HG03280 (cell line): ENCODE measurements around the gene TRPV6.

ENCODE experiments used
- ATAC-seq: cut with Tn5 transposase; IDR thresholded peaks from one replicate; pipeline ENCODE4 v1.9.1; 2021; ENCODE audit warnings: mild to moderate bottlenecking, moderate library complexity; ENCODE audit not compliant: unreplicated experiment

The TRPV6 gene

GRCh38 chr7:142855114-142855743, 30.3 kb downstream of the TRPV6 start:
- no peak for ATAC-seq

- peak; percentile 50 for ATAC-seq
These were observed 31.0 kb downstream of the TRPV6 start, which contains the start of gene EPHB6 for GRCh38 chr7:142854372-142855113. TSS of gene EPHB6 (plus strand) at chr7:142855076. CDS start at chr7:142863228, 8,152 bp downstream.

DNA sequence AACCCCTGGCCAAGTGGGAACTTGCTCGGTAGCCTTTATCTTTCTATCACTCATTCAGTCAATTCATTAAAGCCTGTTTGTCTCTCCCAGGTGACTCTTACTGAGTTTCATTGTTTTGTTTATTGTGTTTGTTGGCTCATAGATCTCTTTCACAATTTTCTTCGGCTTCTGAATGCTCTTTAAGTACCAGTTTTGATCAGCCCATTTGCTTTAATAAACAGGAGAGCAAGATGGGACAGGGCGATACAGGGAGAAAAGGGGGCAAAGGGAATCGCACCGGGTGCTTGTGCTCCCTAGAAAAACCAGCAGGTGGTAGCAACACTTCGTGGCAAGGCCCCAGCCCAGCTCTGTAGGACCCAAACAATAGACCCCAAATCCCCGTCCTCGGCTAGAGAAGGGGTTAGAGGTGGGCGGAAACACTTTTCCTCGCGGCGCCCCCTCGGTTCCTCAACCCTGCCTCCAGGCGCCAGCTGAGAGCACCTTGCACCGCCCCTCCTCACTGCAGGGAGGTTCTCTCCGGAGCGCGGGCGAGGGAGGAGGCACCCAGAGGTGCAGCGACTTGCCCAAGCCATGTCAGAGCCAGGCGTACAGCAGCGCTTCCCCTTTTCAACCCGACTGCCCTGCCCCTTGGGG, 31.7 kb downstream of the TRPV6 start:
- peak; percentile 88 for ATAC-seq

- no peak for ATAC-seq
These were observed 33.6 kb downstream of the TRPV6 start for GRCh38 chr7:142851919-142852318.

- no peak for ATAC-seq
These were observed 34.3 kb downstream of the TRPV6 start for GRCh38 chr7:142851269-142851668.

DNA sequence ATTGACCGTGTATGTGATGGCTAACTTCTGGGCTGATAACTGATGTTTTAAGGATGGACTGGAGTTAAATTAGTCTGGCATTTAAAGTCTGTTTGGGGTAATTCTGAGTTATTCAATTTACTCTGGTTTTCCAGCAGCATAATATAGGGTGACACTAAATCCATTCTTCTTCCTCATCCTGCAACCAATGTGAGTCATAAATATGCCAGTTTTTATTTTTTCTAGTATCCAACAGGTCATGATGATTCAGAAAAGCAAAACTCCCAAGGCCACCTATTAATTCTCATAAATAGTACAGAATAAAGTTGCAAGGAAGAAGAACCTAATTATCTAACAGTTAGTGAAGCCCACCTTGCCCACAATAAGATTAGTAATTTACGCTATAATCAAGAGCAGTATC, 38.2 kb downstream of the TRPV6 start:
- no peak for ATAC-seq

GRCh38 chr7:142842251-142842766, 43.2 kb downstream of the TRPV6 start:
- no peak for ATAC-seq

DNA sequence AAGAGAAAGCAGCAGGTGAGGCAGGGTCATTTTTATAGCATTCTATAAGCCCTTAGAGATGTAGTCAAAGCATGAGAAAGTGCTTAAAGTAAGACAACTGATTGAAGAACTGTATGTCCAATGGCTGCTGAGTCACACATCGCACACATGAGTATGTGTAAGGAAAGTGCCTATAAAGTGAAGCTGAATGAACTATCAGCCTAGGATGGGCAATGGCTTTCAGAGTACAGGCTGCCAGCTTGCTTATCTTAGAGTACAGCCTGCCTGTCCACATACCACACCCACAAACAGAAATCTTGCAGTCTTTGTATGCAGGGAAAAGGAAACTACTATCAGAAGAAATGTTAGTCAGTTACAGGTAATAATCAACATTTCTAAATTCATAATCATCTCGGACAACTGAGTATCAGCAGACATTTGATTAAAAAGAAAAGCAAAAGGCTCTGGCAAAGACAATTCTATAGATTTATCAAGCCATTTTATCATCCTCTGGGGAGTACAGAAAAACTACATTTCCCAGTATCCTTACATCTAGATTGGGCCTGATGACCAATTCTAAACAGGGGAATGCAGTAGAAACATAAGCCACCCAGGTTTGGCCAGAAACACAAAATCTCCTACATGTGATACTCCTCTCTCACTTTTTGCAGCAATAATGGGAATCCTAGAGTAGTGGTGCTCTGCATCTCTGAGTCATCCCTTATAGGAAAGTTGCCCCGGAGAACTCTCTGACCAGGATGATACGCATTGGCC, 46.9 kb downstream of the TRPV6 start:
- ATAC-seq = no peak

- no peak for ATAC-seq
These were observed 49.1 kb downstream of the TRPV6 start for GRCh38 chr7:142836426-142836825.

DNA sequence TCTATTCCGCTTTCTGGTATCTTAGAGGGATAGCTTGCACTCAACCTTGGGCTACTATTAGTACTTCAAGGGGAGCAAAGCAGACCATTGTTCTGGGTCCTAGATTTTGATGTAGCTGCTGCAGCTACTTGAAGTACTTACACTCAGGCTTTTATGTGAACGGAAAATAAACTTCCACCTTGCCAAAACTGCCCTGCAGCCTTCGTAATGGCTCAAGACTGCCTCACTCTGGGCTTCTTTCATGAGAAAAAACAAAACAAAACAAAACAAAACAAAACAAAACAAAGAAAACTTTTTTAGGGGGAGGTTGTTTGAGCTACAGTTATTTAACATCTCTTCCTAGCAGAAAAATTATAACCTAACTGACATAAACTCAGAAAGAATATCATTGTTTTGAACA, 50.1 kb downstream of the TRPV6 start:
- ATAC-seq = no peak

DNA sequence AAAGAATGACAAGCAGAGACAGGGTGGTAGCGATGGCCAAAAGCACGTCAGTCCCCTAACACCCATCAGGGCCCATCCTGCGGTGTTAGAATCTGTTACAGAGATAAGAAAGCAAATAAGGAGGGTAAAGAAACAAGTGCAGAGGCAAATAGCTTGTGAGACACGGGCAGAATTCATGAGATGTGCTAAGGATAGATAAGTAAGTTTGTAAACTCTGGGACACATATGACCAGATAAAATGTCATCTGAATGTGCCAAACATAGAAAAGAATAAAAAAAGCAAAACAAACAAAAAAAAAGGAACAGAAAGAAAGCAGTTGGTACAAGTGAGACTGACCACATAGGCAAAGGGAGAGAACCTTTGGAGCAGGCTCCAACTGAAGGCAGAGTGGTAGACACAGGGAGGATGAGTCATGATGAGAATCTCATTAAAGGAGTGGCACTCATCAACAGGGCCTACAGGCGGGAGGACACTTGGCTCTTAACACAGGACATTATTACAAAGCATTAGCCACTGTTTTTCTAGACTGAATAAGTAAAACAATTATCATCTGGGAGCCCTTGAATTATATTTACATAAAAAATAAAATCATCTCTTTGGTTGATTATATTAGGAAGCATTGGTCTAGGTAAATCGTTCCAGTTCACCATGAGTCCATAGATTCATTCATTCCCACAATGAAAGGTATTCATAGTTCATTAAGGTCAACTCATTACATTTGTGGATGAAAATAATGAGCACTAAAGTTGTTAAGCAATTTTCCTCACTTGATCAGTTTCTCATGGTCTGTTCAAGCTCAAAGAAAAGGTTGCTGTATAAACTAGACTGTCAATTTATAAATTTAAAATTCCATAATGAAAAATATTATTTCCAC, 52.1 kb downstream of the TRPV6 start:
- ATAC-seq = peak; percentile 46

- no peak for ATAC-seq
These were observed 53.1 kb downstream of the TRPV6 start for GRCh38 chr7:142832417-142832816.

DNA sequence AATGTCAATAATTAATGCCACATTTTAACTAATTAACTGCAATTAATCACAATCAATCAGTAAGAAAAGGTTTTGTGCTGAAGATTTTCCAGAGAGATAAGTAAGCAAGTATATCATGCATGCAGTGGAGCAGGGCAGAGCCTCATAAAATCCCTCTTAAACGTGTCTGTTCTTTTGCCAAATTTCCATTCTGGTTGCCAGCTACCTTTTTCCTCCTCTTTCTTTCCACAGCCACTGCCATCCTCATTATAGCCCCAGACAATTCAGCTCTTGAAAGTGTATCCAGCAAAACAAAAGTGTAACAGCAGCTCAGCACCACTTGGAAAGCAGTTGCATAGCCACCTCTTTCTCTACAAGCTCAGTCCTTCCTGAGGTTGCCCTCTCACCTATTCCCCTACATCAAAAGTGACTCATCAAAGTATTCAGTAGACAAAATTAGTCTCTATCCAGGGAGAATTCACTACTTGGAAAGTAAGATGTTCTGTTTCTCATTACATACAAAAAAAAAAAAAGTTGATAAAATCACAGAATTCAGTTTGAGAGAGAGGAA, 57.5 kb downstream of the TRPV6 start:
- ATAC-seq = no peak

GRCh38 chr7:142822714-142823113, 62.8 kb downstream of the TRPV6 start:
- ATAC-seq = no peak
